SK-N-MC (cell line): ENCODE results near the gene TMEFF1.

ENCODE experiments used
- EZH2 ChIP-seq: fragments of 200-600 bp; sonication (generic); IDR thresholded peaks from one replicate; pipeline ENCODE4 v1.6.1; 2017; ENCODE audit warnings: antibody characterized with exemption
- POLR2AphosphoS5 ChIP-seq: IDR thresholded peaks from 2 replicates; pipeline ENCODE4 v1.6.1; 2012; ENCODE audit warnings: mild to moderate bottlenecking, low read depth, low read length, borderline replicate concordance

GRCh38 chr9:100452894-100453293 lies 20.1 kb upstream of the TMEFF1 start:
- no peak for TF ChIP-seq EZH2
- no peak for TF ChIP-seq POLR2AphosphoS5
